GM18907 (cell line): ENCODE results near the gene CRACR2A.

Experiments
- ATAC-seq: cut with Tn5 transposase; IDR thresholded peaks from one replicate; pipeline ENCODE4 v1.9.1; 2021; ENCODE audit warnings: mild to moderate bottlenecking, moderate library complexity; ENCODE audit not compliant: unreplicated experiment

The CRACR2A gene

DNA sequence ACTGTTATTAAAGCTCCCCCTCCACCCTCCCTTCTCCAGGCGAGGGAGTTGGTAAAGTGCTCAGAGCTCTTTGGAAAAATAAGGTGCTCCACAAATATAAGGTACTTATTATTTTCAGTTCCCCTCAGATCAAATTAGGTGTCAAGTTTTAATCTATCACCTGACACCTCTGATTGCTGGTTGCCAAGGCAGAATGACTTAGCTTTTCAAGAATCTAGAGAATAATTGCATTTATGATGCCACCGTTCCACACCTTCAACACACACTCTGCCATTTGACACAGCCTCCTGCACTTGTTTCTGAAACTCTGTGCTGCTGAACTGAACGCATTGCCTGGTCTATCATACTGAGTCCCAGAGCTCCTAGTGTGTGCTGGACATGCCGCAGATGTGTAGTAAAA, 128.6 kb downstream of the CRACR2A start:
- no peak for ATAC-seq

DNA sequence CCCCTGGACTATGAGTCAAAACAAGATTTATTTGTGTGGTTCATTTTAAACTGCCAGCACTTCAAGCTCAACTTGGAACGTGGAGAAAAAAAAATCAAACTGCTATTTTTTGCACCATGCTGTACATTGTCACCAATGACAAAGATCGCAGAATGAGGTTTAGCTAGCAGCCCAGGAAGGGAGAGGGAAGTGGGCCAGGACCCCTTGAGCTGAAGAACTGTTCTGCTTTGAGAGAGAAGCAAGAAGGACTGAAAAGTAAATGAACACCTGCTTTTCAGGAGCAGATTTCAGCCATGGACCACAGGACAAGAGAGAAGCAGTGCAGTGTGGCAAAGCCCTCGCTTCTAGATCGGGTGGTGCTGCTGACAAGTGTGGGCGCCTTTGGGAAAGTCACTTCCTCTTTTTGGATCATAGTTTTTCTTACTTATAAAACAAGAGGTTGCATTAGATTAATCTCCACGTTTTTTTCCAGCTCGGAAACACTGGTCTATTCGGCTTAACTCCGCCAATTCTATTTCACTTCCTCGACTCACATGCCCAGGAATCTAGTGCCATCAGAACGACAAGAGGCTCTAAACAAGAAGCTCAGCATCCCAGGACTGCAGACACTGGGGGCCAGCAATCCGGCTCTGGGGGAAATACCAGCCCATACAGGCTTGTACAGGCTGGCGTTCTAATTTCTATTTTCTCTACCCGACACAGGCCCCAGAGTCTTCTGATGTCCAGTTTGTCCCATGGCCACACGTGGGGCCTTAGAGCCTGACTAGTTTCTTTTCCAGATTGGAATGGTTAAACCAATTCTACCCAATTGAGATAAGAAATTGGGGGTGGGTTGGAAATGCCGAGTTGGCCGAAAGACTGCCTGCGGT, 129.9 kb downstream of the CRACR2A start:
- no peak for ATAC-seq

DNA sequence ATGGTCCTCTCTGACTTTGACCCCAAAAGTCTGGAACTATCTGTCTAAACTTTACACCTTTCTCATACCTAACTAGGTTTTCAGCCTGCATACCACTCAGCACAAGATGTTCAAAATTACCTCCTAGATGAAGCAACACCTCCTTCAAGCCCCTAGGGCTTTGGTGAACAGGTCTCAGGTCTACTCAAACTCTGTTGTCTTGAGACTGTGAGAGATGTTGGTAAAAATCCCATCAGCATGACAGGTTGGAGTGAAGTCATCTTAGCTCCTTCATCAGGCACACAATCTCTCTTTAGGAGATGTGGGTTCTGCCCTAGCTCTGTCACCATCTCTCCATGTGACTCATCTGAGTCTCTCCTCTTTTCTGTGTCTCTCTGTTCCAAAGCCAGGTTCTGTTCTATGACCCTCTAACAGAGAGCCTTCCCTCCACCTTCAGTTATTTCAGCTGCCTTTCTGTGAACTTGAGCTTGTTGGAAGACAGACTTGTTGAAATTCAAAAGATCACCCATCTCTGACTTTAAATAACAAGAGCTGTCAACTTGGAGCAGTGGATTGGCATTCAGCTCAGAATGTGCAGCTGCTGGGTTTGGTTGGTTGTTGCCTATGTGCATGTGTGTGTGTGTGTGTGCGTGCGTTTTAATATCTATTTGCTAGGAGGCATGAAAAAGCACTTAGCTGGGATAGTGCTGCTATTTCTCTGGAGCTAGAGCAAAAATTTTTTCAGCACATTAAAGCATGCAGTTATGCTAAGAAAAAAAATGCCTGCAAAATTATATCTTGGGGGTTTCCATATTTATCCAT, 130.7 kb downstream of the CRACR2A start:
- no peak for ATAC-seq

DNA sequence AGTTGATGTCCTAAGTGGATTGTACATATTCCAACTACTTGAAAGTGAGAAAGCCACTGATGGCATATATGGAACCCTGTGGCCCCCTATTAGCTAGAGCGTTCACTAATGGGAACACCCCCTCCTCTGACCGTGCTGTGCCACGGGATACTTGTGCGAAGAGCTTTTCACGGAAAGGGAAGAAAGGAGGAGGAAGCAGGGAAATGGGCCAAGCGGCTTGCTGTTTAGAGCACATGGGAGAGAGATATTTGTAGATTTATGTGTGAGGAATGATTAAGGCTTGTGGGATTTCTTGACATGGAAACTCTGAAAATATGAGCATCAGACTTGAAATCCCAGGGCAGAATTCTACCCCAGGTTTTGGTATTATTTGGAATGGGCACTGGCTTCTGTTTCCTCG, 132.1 kb downstream of the CRACR2A start:
- ATAC-seq, result no peak

DNA sequence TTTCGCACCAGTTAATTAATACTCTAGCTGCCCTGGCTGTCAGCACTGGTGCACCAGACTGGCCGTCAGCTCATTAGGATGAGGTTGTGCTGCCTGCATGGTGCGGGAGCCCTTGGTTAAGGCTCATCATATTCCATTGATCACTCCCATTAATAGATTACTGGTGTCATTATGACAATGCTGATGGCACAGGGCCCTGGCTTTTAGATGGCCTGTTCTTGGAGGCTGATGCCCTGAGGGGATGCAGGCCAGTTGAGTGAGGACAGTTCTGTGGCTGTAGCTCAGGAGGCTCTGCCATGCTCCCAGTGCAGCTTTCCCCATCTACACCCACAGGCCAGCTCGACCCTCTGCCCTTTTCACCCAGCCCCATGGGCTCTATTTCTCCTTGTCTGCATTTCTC, 135.3 kb downstream of the CRACR2A start:
- no peak for ATAC-seq

DNA sequence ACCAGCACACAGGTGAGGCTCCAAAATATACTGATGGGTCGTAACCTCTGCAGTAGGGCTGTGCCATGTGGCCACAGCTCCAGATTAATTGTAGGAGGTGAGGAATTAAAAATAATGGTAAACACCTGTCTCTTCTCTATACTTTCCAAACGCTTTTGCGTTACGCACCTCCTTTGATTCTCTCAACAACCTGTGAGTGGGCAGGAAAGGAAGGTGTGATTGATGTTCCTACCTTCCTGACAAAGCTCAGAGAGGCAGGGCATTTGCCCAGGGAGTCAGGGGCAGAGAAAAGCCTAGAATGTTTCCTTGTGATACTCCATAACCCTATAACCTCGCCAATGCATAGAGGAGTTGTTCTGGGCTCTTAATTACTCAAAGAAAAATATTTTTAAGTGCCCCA, 137.0 kb downstream of the CRACR2A start:
- no peak for ATAC-seq

DNA sequence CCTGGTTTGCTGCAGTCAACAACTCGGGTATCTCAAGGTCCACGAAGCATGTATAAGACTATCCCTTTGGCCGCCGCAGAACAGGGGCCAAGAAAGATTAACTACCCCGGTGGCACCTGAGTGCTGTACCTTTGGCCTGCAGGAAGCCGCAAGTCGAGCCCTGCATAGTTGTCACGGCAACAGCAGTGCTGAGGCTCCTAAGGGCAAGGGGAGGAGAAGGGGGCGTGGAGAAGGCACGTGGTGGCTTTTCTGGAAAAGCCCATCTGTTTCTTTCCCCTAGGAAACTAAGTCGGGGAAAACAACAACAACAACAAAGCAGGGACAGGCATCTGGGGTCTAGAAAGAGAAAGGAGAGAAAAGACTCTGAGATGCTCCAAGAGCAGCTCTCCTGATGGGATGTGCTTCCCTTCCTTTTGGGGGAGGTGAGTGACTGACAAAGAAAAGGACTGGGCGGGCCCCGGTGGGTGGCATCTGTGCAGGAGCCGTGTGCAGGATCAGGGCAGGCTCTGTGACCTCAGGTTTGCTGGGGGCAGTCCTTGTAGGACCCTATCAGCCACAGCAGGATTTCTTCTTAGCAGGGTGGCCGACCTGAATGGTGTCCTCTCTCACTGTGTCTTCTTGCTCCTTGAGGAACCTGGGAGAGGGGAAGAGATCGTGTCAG, 138.0 kb downstream of the CRACR2A start:
- ATAC-seq, result no peak

DNA sequence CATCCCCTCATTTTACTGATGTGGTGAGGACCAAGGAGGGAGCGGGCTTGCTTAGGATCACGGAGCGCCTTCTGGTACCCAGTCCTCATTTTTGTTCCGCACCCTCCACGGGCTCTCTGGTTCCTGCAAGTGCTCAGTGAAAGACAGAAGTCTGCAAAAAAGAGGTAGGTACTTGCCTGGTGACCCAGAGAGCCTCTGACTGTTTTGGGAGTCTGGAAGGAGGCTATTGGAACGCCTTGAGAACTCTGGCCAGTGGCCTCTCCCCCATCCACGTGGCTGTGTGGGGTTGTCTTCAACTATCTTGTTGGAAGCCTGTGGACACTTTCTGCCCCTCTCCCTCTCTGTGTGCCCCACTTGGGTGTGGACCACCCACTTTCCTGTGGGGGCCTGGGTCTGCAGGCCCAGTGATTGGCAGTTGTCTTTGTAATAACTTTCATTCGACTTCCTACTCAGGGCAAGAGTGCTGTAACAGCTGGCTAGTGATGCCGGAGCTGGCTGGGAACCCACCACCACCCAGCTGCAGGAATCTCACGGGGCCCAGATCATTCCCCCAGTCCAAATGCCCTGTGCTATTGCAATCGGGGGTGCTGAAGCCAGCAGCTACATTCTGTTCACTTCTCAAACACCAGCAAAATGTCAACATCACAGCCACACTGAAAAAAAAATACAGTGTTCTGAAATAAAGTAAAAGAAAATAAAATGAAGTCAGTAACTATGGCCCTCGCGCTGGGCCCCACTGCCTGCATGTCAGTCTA, 139.1 kb downstream of the CRACR2A start:
- ATAC-seq, result no peak

DNA sequence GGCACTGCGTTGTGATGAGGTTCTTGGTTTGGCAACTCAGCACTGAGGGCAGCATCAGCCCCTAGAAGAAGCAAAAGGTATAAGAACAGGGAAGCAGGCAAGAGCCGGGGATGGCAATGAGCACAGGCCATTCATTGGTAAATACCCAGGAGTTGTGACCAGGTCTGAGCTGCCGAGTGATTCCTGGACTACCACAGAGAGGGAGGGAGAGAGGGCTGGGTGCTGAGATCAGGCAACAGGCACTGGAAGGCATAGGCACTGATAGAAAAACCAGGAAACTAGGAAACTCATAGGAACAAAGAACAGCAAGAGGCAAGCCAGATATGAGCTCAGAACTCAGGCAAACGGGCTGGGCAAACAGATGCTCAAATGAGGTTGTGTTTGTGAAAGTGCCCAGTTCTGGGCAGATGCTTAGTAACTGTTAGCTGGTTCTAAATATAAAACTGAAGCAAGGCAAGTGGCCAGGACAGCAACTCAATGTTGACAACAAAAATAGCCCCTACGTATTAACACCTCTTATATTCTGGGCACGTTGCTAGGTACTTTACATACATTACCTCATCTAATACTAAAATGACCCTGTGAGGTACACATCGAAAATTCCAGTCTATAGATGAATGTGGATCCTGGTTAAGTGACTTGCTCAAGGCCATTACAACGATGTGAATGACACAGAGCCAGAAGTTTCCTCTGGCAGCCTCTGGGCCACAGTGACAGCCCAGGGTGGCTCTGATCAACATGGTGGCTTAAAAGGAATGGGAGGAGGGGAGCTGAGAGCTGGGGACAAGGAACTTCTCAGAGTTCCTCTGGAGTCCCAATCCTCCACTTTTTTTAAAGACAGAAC, 140.8 kb downstream of the CRACR2A start:
- ATAC-seq, result no peak

DNA sequence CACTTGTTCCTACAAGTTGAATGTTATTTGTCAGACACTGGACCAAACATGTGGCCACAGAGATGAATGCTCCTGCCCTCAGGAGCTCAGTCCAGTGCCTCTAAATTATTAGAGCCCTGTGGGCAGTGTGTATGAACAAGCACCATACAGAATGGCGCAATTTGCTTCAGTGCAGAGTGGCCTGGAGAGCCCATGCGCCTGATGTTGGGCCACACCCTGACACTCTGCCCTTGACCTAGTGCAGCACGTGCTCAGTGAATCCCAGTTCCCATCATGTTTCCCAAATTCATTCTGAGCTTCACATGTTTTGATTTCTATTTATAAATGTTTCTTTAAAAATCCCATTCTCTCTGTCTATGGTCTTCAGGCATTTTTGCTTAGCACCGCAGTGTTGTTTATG, 145.1 kb downstream of the CRACR2A start:
- ATAC-seq, result no peak

DNA sequence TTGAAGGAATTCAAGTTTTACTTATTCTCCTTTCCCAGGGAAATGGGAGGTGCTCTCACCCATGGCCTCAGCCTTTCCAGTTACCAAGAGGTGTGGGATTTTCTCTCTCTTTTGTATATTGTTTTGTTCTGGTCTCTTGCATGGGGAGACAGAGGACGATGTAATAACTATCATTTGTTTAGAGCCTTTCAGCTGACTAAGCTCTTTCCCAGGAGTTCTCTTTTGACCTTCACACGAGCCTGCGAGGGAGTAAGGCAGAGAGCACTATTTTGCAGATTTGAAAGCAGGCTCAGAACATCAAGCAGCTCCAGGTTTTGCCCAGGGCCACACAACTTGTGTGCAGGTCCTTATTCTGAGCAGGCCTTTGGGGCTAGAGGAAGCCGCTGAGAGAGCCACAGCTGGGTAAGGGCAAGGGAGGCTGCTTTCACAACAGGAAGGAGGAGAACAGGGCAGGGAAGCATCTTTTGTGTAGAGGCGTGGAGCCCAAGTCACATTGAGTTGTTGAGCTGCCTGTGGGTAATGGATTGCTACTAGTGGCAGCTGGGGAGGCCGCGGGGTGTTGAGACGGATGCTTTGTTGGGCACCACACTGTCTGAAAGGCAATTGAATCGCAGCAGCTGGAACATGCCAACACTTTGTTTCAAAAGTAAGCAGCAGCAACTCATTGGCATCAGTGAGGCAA, 145.7 kb downstream of the CRACR2A start:
- no peak for ATAC-seq

DNA sequence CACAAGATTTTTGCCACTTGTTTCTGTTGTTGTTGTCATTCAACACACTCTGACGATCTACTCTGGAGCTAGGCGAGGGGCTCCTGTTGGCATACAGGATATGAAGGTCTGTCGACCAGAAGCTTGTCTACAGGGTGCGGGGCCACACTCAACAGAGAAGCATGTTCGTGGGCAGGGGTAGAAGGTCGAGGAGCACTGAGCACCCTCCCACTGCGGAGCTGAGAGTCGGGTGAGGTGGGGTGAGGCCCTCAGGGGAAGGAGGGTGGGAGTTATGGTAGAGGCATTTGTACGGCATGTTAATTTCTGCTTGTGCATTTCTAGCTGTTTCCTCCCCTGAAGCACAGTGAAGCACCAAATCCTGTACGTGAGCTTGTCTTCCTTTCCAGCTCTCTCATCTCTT, 146.8 kb downstream of the CRACR2A start:
- ATAC-seq, result no peak

DNA sequence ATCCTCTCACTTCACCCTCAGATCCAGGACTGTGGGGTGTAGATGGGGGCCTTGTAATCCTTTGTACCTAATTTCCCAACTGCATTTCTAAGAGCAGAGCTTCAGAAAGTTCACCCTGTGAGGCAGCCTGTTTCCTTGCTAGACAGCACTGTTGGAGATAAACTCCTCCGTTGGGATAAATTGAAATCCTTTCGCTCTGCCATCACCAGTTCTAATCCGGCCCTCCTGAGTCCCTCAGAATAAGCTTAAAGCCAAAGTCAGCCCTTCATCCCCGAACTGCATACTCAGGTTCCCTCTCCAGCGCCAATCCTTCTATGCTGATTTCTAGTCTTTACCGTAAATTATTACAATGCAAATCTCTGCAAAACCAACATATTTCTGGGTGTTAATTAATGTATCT, 147.2 kb downstream of the CRACR2A start:
- no peak for ATAC-seq

DNA sequence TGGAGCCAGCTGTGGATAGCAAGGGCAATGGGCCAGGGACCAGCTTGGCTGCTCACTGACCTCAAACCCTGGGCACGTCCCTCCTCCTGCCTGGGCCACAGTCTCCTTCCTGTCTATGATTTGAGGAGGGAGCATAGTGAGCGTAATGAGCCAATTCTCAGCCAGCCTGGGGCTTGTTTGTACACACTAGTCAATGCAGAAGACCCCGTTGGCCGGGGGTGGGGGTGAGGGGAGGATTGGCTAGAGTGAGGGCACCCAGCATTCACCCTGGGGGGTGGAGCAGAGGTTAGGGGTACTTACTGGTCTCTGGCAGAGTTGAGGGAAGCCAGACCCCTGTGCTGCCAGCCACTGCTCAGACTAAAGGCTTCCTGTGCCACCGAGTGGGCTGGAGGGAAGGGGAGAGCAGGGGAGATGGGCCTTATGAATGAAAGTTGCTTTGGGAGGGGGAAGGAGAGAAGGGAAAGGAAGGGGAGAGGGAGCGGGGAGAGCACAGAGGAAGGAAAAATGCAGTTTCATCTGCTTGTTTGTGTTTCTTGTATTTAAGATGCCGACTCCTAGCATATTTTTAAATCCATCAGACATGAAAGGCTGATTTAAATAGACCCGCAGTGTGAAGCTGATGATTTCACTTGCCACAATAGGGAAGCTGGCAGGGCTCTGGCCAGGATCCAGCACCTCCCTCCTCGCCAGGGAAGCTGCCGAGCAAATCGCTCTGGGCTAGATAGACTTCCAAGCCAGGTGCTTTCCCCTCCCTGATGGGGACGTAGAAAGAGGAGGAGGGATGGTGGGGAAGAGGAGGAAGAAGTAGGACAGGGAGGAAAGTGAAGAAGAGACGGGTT, 147.9 kb downstream of the CRACR2A start:
- no peak for ATAC-seq

DNA sequence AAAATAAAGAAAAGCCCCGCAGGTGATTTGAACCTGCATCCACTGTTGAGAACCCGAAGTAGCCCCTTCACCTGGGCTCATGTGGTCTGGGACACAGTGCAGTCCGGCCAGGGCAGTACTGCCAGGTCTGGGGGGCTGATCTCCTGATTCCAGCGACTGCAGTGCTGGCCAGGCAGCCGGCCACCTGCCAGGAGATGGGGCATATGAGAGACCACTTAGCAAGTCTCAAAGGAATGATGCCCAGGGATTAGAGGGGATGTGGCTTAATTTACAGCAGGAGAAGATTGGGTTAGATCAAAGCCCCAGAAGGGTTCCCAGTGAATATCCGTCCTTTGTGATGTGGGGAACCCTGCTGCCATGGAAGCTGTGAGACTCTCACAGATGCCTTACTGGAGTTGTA, 148.6 kb downstream of the CRACR2A start:
- no peak for ATAC-seq

DNA sequence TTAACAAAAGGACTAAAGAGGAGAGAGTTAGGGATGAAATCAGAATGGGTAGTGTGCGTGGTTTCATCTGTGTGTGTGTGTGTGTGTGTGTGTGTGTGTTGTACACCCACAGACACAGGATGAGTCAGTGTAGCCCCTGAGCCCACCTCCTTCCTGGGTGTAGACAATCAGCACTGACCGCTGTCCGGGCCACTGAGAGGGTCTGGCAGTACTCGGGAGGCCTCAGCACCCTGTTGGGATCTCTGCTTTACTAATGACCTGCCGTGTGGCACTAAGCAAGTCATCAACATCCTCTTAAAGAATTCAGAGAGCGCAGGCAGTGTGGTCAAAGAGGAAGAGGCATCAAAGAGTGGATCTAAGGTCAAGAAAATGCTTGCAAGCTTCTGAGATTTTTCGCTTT, 149.3 kb downstream of the CRACR2A start:
- ATAC-seq, result no peak

DNA sequence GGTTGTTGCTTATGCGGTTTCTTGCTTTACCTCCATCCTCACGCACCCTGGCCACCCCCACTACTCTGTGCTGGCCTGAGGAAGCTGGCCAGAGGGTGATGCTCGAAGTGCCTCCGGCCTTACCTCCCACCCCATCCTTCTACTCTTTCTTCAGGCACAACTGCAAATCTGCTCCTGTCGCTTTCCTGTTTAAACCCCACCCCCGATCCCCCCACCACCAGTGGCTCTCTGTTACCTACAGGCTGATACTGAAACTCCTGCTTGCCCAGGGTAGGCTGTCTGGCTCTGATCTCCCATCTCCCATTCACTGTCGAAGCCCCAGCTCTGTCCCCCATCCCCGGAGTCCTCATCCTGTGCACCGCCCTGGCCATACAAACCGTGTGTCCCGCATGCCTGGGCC, 150.4 kb downstream of the CRACR2A start:
- ATAC-seq, result no peak

DNA sequence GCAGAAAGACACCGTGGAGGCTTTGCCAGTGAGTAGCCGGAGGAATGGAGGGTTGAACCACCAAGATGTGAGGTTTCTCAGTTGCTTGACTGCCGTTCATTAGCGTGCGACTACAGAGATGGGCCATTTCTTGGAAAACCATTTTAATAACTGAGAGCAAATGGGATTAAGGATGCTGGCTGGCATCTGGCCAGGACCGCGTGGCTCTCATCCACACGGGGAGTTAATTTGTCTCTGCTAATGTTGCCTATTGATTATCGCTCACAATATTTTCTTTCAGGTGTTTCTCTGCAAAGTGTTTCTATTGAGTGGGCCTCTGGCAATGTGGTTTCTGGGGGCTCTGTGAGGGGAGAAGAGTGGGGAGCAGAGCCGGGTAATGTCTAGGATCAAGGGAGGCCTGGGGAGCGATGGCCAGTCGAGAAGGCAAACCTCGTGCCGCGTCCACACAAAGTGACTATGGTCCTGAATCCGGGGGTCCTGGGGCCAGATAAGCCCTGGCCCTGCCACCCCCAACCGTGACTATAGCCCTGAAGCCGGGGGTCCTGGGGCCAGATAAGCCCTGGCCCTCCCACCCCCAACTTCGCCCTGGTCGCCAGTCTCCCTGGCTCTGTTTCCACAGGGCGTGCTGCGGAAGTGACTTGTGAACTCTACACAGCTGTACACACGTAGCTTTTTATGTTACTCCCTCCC, 151.3 kb downstream of the CRACR2A start:
- no peak for ATAC-seq
